NB4 (cell line): ENCODE measurements around the gene POLRMT.
A peak's percentile ranks its signal among the peaks of the same experiment; 100 is the strongest.

Experiments used
- DNase-seq: peaks from one replicate; pipeline ENCODE4 v3.0.0; 2010; ENCODE audit warnings: low read depth
- H3K4me3 ChIP-seq: one replicate; pipeline ENCODE4 v1.5.1; 2011; ENCODE audit warnings: mild to moderate bottlenecking, low read depth, low read length, moderate library complexity
- MYC ChIP-seq: IDR thresholded peaks from 2 replicates; pipeline ENCODE4 v1.6.1; 2011; ENCODE audit warnings: low read depth, low read length
- POLR2A ChIP-seq: IDR thresholded peaks from 2 replicates; pipeline ENCODE4 v1.6.1; 2011; ENCODE audit warnings: mild to moderate bottlenecking; ENCODE audit not compliant: insufficient read length; ENCODE audit errors: extremely low read depth
- TF ChIP-seq, protein P1 (sequence below): IDR thresholded peaks from 2 replicates; pipeline ENCODE4 v1.6.1; 2011; ENCODE audit warnings: low read depth, low read length
- TF ChIP-seq, protein P2 (sequence below): IDR thresholded peaks from one replicate; pipeline ENCODE4 v1.5.1; 2012; ENCODE audit warnings: low read depth, low read length

The POLRMT gene

DNA sequence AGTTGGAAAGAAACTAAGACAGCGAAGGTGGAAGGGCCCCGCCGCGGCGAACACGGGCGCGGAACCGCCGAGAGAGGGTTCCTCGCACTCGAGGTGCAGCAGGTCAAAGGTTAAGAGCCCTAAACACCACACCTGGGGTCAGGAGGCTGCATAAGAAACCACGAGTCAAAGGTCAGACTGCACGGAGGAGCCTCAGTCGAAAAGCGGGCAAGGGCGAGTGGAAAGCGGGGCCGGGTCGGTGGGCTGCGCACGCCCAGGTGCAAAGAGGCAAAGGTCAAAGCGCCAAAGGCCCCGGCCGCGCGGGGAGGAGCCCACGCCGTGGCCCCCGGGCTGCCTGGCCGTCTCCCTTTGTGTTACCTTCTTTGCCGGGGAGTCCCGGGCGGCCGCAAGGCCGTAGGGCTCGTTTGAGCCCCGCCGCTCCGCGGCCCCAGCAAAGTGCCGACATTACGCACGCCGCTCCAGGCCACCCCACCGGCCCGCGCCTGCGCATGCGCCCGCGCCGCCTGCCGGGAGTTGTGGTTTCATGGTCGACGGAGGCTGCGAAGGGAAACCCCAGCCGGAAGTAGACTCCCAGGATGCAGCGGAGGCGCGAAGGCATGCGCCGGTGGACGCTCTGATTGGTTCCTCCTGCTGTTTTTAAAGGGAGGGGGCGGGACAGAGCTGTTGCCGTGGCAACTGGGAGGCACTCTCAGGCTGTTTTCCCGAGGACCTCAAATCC lies at the start of gene POLRMT:
Gene POLRMT (minus strand): TSS at position 470 of the 718 bp plus-strand sequence. CDS start 25 bp downstream, at position 445.
- peak; percentile 95 for DNase-seq

DNA sequence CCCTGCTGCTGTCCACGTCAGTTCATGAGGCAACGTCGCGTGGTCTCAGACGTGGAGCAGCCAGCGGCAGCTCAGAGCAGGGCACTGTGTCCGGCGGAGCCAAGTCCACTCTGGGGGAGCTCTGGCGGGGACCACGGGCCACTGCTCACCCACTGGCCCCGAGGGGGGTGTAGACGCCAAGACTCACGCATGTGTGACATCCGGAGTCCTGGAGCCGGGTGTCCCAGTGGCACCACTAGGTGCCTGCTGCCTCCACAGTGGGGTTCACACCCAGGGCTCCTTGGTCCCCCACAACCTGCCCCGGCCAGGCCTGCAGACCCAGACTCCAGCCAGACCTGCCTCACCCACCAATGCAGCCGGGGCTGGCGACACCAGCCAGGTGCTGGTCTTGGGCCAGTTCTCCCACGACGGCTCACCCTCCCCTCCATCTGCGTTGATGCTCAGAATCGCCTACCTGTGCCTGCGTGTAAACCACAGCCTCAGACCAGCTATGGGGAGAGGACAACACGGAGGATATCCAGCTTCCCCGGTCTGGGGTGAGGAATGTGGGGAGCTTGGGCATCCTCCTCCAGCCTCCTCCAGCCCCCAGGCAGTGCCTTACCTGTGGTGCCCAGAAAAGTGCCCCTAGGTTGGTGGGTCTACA lies 49.5 kb upstream of the POLRMT start:
- TF ChIP-seq, protein P1, sequence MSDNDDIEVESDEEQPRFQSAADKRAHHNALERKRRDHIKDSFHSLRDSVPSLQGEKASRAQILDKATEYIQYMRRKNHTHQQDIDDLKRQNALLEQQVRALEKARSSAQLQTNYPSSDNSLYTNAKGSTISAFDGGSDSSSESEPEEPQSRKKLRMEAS = no peak
- TF ChIP-seq POLR2A = no peak
- no peak for TF ChIP-seq MYC
- TF ChIP-seq, protein P2, sequence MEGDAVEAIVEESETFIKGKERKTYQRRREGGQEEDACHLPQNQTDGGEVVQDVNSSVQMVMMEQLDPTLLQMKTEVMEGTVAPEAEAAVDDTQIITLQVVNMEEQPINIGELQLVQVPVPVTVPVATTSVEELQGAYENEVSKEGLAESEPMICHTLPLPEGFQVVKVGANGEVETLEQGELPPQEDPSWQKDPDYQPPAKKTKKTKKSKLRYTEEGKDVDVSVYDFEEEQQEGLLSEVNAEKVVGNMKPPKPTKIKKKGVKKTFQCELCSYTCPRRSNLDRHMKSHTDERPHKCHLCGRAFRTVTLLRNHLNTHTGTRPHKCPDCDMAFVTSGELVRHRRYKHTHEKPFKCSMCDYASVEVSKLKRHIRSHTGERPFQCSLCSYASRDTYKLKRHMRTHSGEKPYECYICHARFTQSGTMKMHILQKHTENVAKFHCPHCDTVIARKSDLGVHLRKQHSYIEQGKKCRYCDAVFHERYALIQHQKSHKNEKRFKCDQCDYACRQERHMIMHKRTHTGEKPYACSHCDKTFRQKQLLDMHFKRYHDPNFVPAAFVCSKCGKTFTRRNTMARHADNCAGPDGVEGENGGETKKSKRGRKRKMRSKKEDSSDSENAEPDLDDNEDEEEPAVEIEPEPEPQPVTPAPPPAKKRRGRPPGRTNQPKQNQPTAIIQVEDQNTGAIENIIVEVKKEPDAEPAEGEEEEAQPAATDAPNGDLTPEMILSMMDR = no peak
- H3K4me3 ChIP-seq = no peak overlapping the region
- no peak for DNase-seq

More for the DNA sequence above, at the start of gene POLRMT:
- peak within 1 kb of the TSS; percentile 79 for H3K4me3 ChIP-seq
- TF ChIP-seq, protein P2 = no peak
- TF ChIP-seq, protein P1 = peak; percentile 82
- TF ChIP-seq MYC (peak; percentile 83), POLR2A (peak; percentile 67)

DNA sequence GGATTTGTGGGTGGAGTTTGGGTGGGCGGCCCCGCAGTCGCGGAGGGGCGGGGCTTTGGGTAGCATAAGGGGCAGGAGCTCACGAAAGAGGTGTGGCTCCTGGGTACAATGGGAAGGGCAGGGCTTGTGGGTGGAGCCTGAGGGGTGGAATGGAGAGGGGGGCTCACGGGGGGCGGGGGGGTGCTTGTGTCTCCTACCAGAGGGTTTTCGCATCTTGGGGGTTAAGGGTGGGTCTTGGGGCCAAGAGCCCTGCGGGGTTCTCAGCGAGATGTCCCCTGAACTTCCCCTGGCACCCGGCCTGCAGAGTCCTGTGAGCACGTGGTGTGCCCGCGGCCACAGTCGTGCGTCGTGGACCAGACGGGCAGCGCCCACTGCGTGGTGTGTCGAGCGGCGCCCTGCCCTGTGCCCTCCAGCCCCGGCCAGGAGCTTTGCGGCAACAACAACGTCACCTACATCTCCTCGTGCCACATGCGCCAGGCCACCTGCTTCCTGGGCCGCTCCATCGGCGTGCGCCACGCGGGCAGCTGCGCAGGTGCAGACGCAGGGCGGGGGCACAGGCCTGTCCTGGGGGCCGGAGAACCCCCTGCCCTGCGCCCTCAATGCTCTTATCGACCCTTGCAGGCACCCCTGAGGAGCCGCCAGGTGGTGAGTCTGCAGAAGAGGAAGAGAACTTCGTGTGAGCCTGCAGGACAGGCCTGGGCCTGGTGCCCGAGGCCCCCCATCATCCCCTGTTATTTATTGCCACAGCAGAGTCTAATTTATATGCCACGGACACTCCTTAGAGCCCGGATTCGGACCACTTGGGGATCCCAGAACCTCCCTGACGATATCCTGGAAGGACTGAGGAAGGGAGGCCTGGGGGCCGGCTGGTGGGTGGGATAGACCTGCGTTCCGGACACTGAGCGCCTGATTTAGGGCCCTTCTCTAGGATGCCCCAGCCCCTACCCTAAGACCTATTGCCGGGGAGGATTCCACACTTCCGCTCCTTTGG lies 48.0 kb upstream of the POLRMT start:
- TF ChIP-seq POLR2A (no peak), MYC (no peak)
- TF ChIP-seq, protein P2 = no peak
- TF ChIP-seq, protein P1 = no peak
- H3K4me3 ChIP-seq = no peak overlapping the region
- peak; percentile 50 for DNase-seq

DNA sequence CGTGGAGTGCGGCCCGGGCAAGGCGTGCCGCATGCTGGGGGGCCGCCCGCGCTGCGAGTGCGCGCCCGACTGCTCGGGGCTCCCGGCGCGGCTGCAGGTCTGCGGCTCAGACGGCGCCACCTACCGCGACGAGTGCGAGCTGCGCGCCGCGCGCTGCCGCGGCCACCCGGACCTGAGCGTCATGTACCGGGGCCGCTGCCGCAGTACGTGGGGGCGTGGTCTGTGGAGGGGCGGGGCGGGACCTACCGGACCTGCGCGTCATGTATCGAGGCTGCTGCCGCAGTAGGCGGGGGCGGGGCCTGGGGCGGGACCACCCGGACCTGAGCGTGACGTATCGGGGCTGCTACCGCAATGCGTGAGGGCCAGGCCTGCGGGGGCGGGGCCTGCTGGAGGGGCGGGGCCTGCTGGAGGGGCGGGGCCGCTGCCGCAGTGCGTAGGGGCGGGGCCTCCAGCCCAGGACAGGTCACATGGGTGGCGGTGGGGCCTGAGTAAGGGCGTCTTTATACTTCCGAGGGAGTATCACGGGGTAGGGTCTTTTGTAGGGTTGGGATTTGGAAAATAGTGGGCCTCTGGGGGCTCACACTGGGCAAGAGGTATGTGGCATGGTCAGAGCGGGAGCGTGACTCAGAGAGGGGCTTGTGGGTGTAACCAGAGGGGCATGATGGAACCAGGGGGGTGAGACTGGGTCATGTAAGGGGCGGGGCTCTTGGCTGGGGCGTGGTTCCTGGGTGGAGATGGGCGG lies 47.1 kb upstream of the POLRMT start:
- DNase-seq = peak; percentile 95
- TF ChIP-seq, protein P2 = peak; percentile 17
- TF ChIP-seq POLR2A (peak; percentile 56), MYC (peak; percentile 62)
- TF ChIP-seq, protein P1 = peak; percentile 30; the same call in 1 of the 2 replicates
- H3K4me3 ChIP-seq = peak overlapping the region; percentile 49
